ENCODE data around the gene PTPN13. TPM values are rescaled to one million over a fixed set of nuclear protein-coding genes. Genes with fewer than 3 reads are reported as not detected.
A peak's percentile ranks its signal among the peaks of the same experiment; 100 is the strongest.

PTPN13 gene
- total RNA-seq = 10 to 100 TPM; 18.6 to 36.4 TPM

- Histone ChIP-seq H3K4me3 (peak within 1 kb of the TSS; percentile 79), H3K4me1 (ENCODE audit: control insufficient read depth in 1 of 2, low read depth in 2 of 2) (peaks cover 5 to 29% of the 10 kb centered on the region in 2 donors), H3K9me3 (no peaks in the 10 kb centered on the region), H3K36me3 (no peaks in the 10 kb centered on the region), H3K27me3 (replicated peaks; ENCODE audit: insufficient read depth) (no peaks in the 10 kb centered on the region), H3K27ac (peak within 1 kb of the TSS; percentile 67 to 90)
- no peak for TF ChIP-seq CTCF (IDR thresholded peaks at IDR 0.05)
- DNase-seq (ENCODE audit: low spot score) (peak; percentile 91), ATAC-seq (ENCODE audit: insufficient number of reproducible peaks, low FRiP score, low read depth) (peak; percentile 97)
Measured at GRCh38 chr4:86593688-86594558, at the start of gene PTPN13. PTPN13 (plus strand) TSS chr4:86594315; CDS start chr4:86635257, 40,942 bp downstream.

GRCh38 chr4:86547140-86547539 is 47.0 kb upstream of the PTPN13 start:
- H3K4me3 ChIP-seq = no peak overlapping the region
- no peaks in the 10 kb centered on the region for H3K36me3 ChIP-seq

GRCh38 chr4:86549163-86549788 is 44.8 kb upstream of the PTPN13 start:
- Histone ChIP-seq H3K9me3 (no peaks in the 10 kb centered on the region), H3K27me3 (replicated peaks; ENCODE audit: insufficient read depth) (no peaks in the 10 kb centered on the region), H3K36me3 (no peaks in the 10 kb centered on the region), H3K27ac (no peak overlapping the region), H3K4me3 (no peak overlapping the region), H3K4me1 (ENCODE audit: control insufficient read depth in 1 of 2, low read depth in 2 of 2) (no peaks in the 10 kb centered on the region)
- no peak for DNase-seq (ENCODE audit: low spot score)
- TF ChIP-seq CTCF (IDR thresholded peaks at IDR 0.05) = no peak
- ATAC-seq (ENCODE audit: insufficient number of reproducible peaks, low FRiP score, low read depth) = no peak

More at GRCh38 chr4:86547140-86547539, 47.0 kb upstream of the PTPN13 start:
- Histone ChIP-seq H3K4me1 (ENCODE audit: control insufficient read depth in 1 of 2, low read depth in 2 of 2) (no peaks in the 10 kb centered on the region), H3K9me3 (no peaks in the 10 kb centered on the region), H3K27me3 (replicated peaks; ENCODE audit: insufficient read depth) (no peaks in the 10 kb centered on the region), H3K27ac (no peak overlapping the region)
- DNase-seq (ENCODE audit: low spot score) = no peak
- no peak for TF ChIP-seq CTCF (IDR thresholded peaks at IDR 0.05)
- no peak for ATAC-seq (ENCODE audit: insufficient number of reproducible peaks, low FRiP score, low read depth)

- Histone ChIP-seq H3K27me3 (replicated peaks; ENCODE audit: insufficient read depth) (no peaks in the 10 kb centered on the region), H3K9me3 (no peaks in the 10 kb centered on the region), H3K36me3 (no peaks in the 10 kb centered on the region), H3K4me3 (no peak overlapping the region), H3K27ac (no peak overlapping the region), H3K4me1 (ENCODE audit: control insufficient read depth in 1 of 2, low read depth in 2 of 2) (peaks cover 0 to under 1% of the 10 kb centered on the region in 2 donors)
- DNase-seq (ENCODE audit: low spot score) (no peak), ATAC-seq (ENCODE audit: insufficient number of reproducible peaks, low FRiP score, low read depth) (no peak)
- TF ChIP-seq CTCF (IDR thresholded peaks at IDR 0.05) = no peak
Measured at GRCh38 chr4:86551387-86551786, 42.7 kb upstream of the PTPN13 start.

GRCh38 chr4:86554646-86555045 is 39.5 kb upstream of the PTPN13 start:
- peaks cover 5 to 7% of the 10 kb centered on the region in 2 donors for H3K4me1 ChIP-seq (ENCODE audit: control insufficient read depth in 1 of 2, low read depth in 2 of 2)
- H3K27ac ChIP-seq = no peak overlapping the region
- H3K27me3 ChIP-seq (replicated peaks; ENCODE audit: insufficient read depth) = no peaks in the 10 kb centered on the region
- DNase-seq (ENCODE audit: low spot score) (no peak), ATAC-seq (ENCODE audit: insufficient number of reproducible peaks, low FRiP score, low read depth) (no peak)
- H3K36me3 ChIP-seq = no peaks in the 10 kb centered on the region
- H3K4me3 ChIP-seq = no peak overlapping the region
- no peak for TF ChIP-seq CTCF (IDR thresholded peaks at IDR 0.05)
- no peaks in the 10 kb centered on the region for H3K9me3 ChIP-seq
